GM12875 (cell line): ENCODE results near the gene DCAF7.

Source experiments
- H3K4me3 ChIP-seq: one replicate; pipeline ENCODE4 v1.5.1; 2011; ENCODE audit warnings: low read depth, low read length, control low read depth
- CTCF ChIP-seq: IDR thresholded peaks from 2 replicates; pipeline ENCODE4 v1.5.1; 2011; ENCODE audit warnings: low read depth, mild to moderate bottlenecking, control low read depth, inconsistent platforms, low read length, moderate library complexity, borderline replicate concordance; ENCODE audit not compliant: insufficient read depth

The DCAF7 gene

GRCh38 chr17:63639125-63639524 lies 88.8 kb downstream of the DCAF7 start:
- no peak overlapping the region for H3K4me3 ChIP-seq
- no peak for TF ChIP-seq CTCF

GRCh38 chr17:63640038-63640437 lies 89.8 kb downstream of the DCAF7 start:
- H3K4me3 ChIP-seq, result no peak overlapping the region
- TF ChIP-seq CTCF, result no peak

GRCh38 chr17:63641692-63642448 lies 91.6 kb downstream of the DCAF7 start:
- H3K4me3 ChIP-seq, result no peak overlapping the region
- TF ChIP-seq CTCF, result no peak
